GM10248 (cell line): ENCODE data around the gene FBXO9.
"Not testable (repeated sequence)": the region's sequence is repeated elsewhere in the genome, so short reads cannot be mapped to it uniquely, and the experiment has no call there.

Experiments used
- CTCF ChIA-PET: fragments of 300-600 bp; sonication (Branson Sonifier 250); formaldehyde crosslinking; extraction: SDS; loops from one replicate; lab custom pipeline; 2021; ENCODE audit warnings: antibody characterized with exemption; lab: Yijun Ruan, JAX
- POLR2A ChIA-PET: fragments of 350-650 bp; sonication (Branson Sonifier 250); formaldehyde crosslinking; extraction: SDS; loops from one replicate; lab custom pipeline; 2020; ENCODE audit warnings: antibody characterized with exemption; lab: Yijun Ruan, JAX
- DNase-seq: peaks from one replicate; pipeline ENCODE4 v3.0.0; 2012; ENCODE audit errors: extremely low spot score
- CTCF ChIP-seq: IDR thresholded peaks from 2 replicates; pipeline ENCODE4 v1.5.1; 2012; ENCODE audit warnings: mild to moderate bottlenecking, low read depth; ENCODE audit errors: extremely low read depth, missing control alignments, control extremely low read depth

The FBXO9 gene

DNA sequence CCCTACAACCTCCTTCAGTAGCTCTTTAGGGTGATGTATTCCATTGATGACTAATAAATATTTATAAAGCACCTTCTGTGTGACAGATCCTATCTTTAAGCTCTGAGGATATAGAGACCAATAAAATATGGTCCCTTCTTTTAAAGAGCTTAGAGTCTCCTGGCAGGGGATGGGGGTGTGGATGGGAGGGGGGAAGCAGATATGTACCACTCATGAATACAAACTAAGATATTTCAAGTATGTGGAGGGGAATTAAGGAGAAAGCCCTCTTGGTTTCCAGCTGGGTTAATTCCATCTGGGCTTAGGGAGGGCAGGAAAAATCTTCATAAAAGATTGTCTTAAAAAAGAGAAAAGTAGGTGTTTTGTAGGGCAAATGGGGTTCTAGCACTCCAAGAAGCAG, 21.6 kb upstream of the FBXO9 start:
- ChIA-PET CTCF (interaction anchor here (0.9 to 2.3 kb wide), 6 partner anchors 10 to 66 kb away, joined by 3 to 9 read pairs (median 3); no protein-coding TSS in a partner anchor), POLR2A (no interaction called here)
- TF ChIP-seq CTCF = no peak
- no peak for DNase-seq

- ChIA-PET CTCF (interaction anchor here (1.0 to 2.3 kb wide), 5 partner anchors 10 to 66 kb away, joined by 3 to 9 read pairs (median 3); no protein-coding TSS in a partner anchor), POLR2A (no interaction called here)
- no peak for TF ChIP-seq CTCF
- no peak for DNase-seq
Observed at GRCh38 chr6:53044071-53044470, 21.1 kb upstream of the FBXO9 start.

- DNase-seq = no peak
- TF ChIP-seq CTCF = no peak
- CTCF ChIA-PET = interaction anchor here (1.1 kb wide), 1 partner anchor 10 kb away, joined by 3 read pairs; no protein-coding TSS in a partner anchor
- POLR2A ChIA-PET = no interaction called here
Observed at GRCh38 chr6:53044572-53044971, 20.6 kb upstream of the FBXO9 start.

GRCh38 chr6:53045891-53046673, 19.1 kb upstream of the FBXO9 start:
- POLR2A ChIA-PET = no interaction called here
- no peak for DNase-seq
- no peak for TF ChIP-seq CTCF
- CTCF ChIA-PET = no interaction called here

DNA sequence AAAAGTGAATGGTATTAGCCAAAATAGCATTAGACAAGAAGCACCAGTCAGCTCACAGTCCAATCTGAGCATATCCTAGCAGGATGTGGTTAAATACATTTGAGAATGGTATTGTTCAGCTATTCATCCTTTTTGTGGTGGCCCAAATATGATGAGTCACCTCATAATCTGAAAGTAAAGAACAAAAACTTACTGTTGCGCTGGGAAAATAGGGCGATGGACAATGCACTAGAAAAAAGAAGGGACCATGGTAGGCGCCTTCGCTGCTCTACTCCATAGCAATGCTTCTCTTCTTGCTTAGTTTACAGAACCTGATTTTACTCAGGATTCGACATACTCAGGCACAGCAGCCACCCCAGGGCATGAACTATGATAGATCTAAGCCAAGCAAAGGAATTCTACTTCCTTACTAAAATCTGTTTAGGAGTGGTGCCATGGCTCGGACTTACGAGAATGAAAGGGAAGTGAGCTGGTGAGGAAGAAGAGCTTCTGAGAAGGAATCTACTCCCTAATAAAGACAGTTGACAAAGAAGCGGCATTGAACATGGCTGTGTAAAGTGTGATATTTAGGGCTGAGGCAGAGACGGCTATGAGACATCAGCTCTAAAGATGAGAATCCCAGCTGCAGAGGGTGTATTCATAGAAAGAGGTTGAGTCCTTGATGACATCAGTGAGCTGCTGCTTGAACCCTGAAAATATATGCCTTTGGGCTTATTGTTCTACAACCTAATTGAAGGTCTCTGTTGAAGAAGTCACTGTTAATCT, 16.6 kb upstream of the FBXO9 start:
- ChIA-PET POLR2A (no interaction called here), CTCF (interaction anchor here (0.7 to 1.8 kb wide), 10 partner anchors 11 to 324 kb away, joined by 3 to 5 read pairs (median 3); partner anchors contain the start of gene GSTA4)
- DNase-seq = no peak
- TF ChIP-seq CTCF = no peak

DNA sequence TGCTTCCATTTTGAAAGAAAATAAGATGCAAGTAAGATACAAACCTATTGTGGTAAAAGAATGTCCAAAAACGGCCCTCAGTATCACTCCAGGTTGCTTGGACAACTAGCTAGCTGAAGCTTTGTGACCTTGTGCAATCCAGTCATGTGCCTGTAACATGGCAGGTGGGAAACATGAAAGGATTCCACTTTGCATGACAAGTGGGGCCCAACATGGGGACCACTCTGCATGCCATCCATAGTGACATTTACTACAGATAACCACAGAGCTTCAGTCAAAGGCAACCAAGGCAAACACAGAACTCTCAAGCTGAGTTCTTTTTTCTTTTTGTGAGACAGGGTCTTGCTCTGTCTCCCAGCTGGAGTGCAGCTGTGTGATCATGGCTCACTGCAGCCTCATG, 15.8 kb upstream of the FBXO9 start:
- ChIA-PET CTCF (interaction anchor here (0.7 to 1.5 kb wide), 7 partner anchors 13 to 325 kb away, joined by 3 to 5 read pairs (median 3); no protein-coding TSS in a partner anchor), POLR2A (no interaction called here)
- no peak for DNase-seq
- TF ChIP-seq CTCF = no peak

GRCh38 chr6:53052152-53052551, 13.1 kb upstream of the FBXO9 start:
- CTCF ChIA-PET = interaction anchor here (0.8 to 1.5 kb wide), 2 partner anchors 22 to 56 kb away, joined by 3 read pairs; no protein-coding TSS in a partner anchor
- DNase-seq, POLR2A ChIA-PET: not testable (repeated sequence)
